ENCODE data around the gene MYO1F.

DNA sequence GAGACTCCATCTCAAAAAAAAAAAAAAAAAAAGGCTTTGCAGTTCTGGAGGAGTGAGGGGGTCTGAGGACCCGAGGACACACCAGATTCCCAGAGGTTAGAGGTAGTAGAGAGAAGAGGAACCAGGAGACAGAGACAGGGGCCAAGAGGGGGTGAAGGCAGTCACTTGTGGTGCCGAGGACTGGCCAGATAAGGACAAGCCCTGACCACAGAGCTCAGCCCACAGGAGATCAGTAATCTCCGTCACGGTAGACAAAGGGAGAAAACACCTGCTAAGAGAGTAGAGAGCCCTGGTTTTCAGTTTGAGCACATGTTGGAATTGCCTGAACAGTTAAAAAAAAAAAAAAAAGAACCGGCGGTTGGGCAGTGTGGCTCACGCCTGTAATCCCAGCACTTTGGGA lies 73.1 kb downstream of the MYO1F start:
- TF ChIP-seq, protein P1, sequence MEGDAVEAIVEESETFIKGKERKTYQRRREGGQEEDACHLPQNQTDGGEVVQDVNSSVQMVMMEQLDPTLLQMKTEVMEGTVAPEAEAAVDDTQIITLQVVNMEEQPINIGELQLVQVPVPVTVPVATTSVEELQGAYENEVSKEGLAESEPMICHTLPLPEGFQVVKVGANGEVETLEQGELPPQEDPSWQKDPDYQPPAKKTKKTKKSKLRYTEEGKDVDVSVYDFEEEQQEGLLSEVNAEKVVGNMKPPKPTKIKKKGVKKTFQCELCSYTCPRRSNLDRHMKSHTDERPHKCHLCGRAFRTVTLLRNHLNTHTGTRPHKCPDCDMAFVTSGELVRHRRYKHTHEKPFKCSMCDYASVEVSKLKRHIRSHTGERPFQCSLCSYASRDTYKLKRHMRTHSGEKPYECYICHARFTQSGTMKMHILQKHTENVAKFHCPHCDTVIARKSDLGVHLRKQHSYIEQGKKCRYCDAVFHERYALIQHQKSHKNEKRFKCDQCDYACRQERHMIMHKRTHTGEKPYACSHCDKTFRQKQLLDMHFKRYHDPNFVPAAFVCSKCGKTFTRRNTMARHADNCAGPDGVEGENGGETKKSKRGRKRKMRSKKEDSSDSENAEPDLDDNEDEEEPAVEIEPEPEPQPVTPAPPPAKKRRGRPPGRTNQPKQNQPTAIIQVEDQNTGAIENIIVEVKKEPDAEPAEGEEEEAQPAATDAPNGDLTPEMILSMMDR (IDR thresholded peaks at IDR 0.05): no peak
- no peak for TF ChIP-seq POLR2A (IDR thresholded peaks at IDR 0.05)
